GM23338 (cell line): ENCODE results near the gene LTBP3.

Source experiments
- CREB1 ChIP-seq: fragments of 250-450 bp; sonication (Bioruptor Pico); IDR thresholded peaks from 2 replicates; pipeline ENCODE4 v1.5.0; 2020; ENCODE audit warnings: low read depth, mild to moderate bottlenecking, moderate library complexity
- EZH2 ChIP-seq: fragments of 200-600 bp; sonication (generic); IDR thresholded peaks from one replicate; pipeline ENCODE4 v1.8.0; 2017; ENCODE audit warnings: antibody characterized with exemption, mild to moderate bottlenecking, low read depth; ENCODE audit not compliant: unreplicated experiment
- EZH2phosphoT487 ChIP-seq: fragments of 200-600 bp; sonication (generic); IDR thresholded peaks from one replicate; pipeline ENCODE4 v1.8.1; 2018; ENCODE audit warnings: antibody characterized with exemption; ENCODE audit not compliant: unreplicated experiment
- JUNB ChIP-seq: IDR thresholded peaks from one replicate; pipeline ENCODE4 v1.6.1; 2016; ENCODE audit warnings: antibody characterized with exemption; ENCODE audit not compliant: unreplicated experiment
- NANOG ChIP-seq: IDR thresholded peaks from 2 replicates; pipeline ENCODE4 v1.6.1; 2016; ENCODE audit warnings: antibody characterized with exemption, borderline replicate concordance
- POLR2AphosphoS5 ChIP-seq: IDR thresholded peaks from 2 replicates; pipeline ENCODE4 v1.6.1; 2016; ENCODE audit warnings: antibody characterized with exemption, low read depth
- TF ChIP-seq, protein P1 (sequence below), 2 experiments: fragments of 200-600 bp in 1 of 2; sonication (generic) in 1 of 2; conservative IDR thresholded peaks; 2 replicates each; pipeline versions ENCODE4 v1.5.1 to v1.6.1; 2016 to 2017; ENCODE audit warnings: antibody characterized with exemption in 2 of 2, low read depth in 2 of 2, mild to moderate bottlenecking in 2 of 2, moderate library complexity in 1 of 2
- TF ChIP-seq, protein P2 (sequence below): IDR thresholded peaks from one replicate; pipeline ENCODE4 v1.6.1; 2018; ENCODE audit warnings: antibody characterized with exemption; ENCODE audit not compliant: unreplicated experiment
- TF ChIP-seq, protein P3 (sequence below): IDR thresholded peaks from 2 replicates; pipeline ENCODE4 v1.6.1; 2016; ENCODE audit warnings: antibody characterized with exemption

DNA sequence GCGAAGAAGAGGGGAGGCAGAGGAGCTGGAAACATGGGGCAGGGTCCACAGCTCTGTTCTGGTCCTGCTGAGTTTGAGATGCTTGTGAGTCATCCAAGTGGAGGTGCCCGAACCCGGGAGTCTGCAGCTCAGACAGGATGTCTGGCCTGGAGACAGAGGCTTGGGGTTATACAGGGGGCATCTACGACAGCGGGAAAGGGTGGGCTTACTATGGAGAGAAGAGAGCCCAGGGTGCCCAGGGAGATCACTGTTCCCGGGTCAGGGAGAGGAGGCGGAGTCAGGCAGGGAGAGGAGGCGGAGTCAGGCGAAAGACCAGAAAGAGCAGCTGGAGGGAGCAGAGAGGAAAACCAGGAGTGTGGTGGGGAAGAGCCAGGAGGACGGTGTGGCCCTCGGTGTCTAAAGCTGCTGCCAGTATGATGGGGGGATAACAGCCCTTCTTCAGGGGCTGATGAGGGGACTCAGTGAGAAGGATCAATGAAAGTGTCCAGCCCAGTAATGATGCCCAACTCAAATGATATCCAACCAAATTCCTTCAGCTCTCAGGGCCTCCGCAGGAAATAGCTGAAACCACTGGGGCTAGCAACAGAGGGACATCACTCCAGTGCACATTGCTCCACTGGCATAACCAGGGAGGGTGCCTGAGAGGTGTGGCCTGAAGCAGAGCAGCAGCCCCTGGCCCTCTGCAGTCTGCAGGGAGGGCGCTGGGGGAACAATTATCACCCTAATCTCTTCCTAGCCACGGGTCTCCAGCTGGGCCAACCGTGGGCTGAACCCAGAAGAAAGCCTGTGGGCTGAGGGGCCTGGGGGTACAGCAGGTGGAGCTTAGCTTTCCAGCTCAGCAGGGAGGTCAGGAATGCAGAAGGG is 2.6 kb upstream of the LTBP3 start:
- TF ChIP-seq, protein P1, sequence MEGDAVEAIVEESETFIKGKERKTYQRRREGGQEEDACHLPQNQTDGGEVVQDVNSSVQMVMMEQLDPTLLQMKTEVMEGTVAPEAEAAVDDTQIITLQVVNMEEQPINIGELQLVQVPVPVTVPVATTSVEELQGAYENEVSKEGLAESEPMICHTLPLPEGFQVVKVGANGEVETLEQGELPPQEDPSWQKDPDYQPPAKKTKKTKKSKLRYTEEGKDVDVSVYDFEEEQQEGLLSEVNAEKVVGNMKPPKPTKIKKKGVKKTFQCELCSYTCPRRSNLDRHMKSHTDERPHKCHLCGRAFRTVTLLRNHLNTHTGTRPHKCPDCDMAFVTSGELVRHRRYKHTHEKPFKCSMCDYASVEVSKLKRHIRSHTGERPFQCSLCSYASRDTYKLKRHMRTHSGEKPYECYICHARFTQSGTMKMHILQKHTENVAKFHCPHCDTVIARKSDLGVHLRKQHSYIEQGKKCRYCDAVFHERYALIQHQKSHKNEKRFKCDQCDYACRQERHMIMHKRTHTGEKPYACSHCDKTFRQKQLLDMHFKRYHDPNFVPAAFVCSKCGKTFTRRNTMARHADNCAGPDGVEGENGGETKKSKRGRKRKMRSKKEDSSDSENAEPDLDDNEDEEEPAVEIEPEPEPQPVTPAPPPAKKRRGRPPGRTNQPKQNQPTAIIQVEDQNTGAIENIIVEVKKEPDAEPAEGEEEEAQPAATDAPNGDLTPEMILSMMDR (conservative IDR thresholded peaks at IDR 0.05; ENCODE audit: low read depth in 2 of 2) = no peak
- TF ChIP-seq, protein P2, sequence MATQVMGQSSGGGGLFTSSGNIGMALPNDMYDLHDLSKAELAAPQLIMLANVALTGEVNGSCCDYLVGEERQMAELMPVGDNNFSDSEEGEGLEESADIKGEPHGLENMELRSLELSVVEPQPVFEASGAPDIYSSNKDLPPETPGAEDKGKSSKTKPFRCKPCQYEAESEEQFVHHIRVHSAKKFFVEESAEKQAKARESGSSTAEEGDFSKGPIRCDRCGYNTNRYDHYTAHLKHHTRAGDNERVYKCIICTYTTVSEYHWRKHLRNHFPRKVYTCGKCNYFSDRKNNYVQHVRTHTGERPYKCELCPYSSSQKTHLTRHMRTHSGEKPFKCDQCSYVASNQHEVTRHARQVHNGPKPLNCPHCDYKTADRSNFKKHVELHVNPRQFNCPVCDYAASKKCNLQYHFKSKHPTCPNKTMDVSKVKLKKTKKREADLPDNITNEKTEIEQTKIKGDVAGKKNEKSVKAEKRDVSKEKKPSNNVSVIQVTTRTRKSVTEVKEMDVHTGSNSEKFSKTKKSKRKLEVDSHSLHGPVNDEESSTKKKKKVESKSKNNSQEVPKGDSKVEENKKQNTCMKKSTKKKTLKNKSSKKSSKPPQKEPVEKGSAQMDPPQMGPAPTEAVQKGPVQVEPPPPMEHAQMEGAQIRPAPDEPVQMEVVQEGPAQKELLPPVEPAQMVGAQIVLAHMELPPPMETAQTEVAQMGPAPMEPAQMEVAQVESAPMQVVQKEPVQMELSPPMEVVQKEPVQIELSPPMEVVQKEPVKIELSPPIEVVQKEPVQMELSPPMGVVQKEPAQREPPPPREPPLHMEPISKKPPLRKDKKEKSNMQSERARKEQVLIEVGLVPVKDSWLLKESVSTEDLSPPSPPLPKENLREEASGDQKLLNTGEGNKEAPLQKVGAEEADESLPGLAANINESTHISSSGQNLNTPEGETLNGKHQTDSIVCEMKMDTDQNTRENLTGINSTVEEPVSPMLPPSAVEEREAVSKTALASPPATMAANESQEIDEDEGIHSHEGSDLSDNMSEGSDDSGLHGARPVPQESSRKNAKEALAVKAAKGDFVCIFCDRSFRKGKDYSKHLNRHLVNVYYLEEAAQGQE = no peak
- peak; percentile 65 for TF ChIP-seq POLR2AphosphoS5
- no peak for TF ChIP-seq EZH2
- no peak for TF ChIP-seq JUNB
- TF ChIP-seq, protein P3, sequence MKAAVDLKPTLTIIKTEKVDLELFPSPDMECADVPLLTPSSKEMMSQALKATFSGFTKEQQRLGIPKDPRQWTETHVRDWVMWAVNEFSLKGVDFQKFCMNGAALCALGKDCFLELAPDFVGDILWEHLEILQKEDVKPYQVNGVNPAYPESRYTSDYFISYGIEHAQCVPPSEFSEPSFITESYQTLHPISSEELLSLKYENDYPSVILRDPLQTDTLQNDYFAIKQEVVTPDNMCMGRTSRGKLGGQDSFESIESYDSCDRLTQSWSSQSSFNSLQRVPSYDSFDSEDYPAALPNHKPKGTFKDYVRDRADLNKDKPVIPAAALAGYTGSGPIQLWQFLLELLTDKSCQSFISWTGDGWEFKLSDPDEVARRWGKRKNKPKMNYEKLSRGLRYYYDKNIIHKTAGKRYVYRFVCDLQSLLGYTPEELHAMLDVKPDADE = no peak
- TF ChIP-seq CREB1 (CRISPR knock-in tag) = no peak
- TF ChIP-seq EZH2phosphoT487 = no peak
- no peak for TF ChIP-seq NANOG
